Gastroesophageal sphincter (tissue), 3 donors: Measurements from ENCODE around the gene SNX19.

Experiments
- POLR2A ChIP-seq, 2 donors: fragments of 450-650 bp; IDR thresholded peaks; one replicate each; pipeline ENCODE4 v1.6.1; 2017; ENCODE audit warnings: antibody characterized with exemption in 2 of 2, mild to moderate bottlenecking in 2 of 2, moderate library complexity in 1 of 2
- POLR2AphosphoS5 ChIP-seq: sonication (generic); formaldehyde crosslinking; IDR thresholded peaks from one replicate; pipeline ENCODE4 v1.6.1; 2017; ENCODE audit warnings: antibody characterized with exemption
- TF ChIP-seq, protein P1 (sequence below), 4 experiments: fragments of 200-600 bp in 2 of 4; fragments of 450-650 bp in 2 of 4; sonication (generic) in 1 of 4; IDR thresholded peaks; one replicate each; pipeline ENCODE4 v1.5.1; 2017 to 2019; ENCODE audit warnings: antibody characterized with exemption in 4 of 4, mild to moderate bottlenecking in 2 of 4, moderate library complexity in 2 of 4

DNA sequence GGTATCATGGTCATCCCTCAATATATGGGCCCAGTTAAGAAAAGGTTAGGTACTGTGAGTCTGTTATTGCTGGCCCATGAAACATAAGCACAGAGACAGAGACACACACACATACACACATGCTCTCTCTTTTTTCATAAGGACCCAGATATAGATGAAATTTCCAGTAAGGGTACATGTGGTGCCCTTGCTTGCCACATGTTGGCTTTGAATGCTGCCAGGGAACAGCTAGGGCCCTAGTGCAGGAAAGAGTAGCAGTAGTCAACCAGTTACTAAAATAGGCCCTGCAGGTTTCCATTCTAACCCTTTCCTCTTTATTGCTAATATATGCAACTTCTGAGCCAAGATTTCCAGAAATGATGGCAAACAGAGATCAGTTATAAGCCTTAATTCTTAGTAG is 9.1 kb downstream of the SNX19 start:
- TF ChIP-seq, protein P1, sequence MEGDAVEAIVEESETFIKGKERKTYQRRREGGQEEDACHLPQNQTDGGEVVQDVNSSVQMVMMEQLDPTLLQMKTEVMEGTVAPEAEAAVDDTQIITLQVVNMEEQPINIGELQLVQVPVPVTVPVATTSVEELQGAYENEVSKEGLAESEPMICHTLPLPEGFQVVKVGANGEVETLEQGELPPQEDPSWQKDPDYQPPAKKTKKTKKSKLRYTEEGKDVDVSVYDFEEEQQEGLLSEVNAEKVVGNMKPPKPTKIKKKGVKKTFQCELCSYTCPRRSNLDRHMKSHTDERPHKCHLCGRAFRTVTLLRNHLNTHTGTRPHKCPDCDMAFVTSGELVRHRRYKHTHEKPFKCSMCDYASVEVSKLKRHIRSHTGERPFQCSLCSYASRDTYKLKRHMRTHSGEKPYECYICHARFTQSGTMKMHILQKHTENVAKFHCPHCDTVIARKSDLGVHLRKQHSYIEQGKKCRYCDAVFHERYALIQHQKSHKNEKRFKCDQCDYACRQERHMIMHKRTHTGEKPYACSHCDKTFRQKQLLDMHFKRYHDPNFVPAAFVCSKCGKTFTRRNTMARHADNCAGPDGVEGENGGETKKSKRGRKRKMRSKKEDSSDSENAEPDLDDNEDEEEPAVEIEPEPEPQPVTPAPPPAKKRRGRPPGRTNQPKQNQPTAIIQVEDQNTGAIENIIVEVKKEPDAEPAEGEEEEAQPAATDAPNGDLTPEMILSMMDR (IDR thresholded peaks at IDR 0.05): no peak
- TF ChIP-seq POLR2A (IDR thresholded peaks at IDR 0.05) (no peak), POLR2AphosphoS5 (no peak)
